Measurements from ENCODE around the gene GRIN2C.
"Not testable (repeated sequence)": the region's sequence is repeated elsewhere in the genome, so short reads cannot be mapped to it uniquely, and the experiment has no call there.

The GRIN2C gene

DNA sequence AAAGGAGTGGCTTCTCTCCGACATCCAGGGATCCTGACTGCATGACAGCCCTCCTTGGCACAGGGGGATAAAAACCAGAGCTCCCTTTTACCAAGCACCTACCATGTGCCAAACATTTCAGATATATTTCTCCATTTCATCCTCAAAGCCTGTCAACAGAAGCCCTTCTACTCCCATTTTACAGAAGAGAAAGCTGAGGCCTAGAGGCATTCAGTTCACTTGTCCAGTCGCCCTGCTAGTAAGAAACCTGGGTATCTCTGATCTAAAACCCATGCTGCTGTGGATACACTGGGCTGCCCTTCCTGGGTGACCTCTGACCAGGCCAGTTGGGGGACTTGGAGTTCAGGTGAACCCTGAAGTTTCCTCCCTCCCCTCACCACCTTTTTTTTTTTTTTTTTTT, 19.0 kb upstream of the GRIN2C start:
- no peak for DNase-seq

DNA sequence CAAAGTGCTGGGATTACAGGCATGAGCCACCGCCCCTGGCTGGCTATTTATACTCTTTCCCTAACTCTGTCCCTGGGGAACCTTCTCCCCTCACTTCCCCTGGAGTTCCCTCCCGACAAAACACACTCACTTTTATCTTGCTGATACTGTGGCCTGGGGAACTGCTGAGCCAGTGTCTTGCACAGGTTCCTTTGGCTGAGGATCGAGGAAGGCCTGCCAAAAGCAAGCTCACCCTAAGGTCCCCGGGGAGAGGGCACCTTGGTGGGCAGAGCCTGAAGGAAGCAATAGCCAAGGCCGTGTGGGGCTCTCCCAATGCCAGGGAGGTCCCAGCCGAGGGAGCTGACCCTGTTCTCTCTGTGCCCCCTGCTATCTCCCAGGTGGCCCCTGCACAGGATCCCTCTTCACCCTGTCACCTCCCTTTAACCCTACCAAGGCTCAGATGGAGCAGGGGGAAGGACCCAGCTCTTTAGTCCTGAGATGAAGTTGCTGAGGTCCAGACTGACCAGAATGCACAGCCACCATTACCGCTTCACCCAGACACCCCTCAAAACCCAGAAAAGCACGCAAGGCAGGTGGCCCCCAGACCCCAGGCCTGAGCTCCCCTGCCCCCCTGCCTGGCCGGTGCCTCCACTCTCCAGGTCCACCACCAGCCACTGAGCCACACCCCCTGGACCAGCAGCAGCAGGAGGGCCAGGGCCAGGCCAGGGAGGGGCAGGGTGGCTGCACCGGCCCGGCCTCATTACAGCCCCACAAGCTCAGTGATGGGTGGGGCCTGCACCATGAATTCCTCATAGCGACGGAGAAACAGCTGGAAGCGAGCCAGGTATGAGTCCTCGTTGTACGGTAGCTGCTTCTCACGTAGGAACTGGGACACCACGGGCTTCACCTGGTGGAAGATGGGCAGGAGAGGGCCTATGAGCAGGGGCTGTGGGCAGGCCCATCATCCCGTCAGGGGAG, 18.2 kb upstream of the GRIN2C start:
- DNase-seq: no peak

DNA sequence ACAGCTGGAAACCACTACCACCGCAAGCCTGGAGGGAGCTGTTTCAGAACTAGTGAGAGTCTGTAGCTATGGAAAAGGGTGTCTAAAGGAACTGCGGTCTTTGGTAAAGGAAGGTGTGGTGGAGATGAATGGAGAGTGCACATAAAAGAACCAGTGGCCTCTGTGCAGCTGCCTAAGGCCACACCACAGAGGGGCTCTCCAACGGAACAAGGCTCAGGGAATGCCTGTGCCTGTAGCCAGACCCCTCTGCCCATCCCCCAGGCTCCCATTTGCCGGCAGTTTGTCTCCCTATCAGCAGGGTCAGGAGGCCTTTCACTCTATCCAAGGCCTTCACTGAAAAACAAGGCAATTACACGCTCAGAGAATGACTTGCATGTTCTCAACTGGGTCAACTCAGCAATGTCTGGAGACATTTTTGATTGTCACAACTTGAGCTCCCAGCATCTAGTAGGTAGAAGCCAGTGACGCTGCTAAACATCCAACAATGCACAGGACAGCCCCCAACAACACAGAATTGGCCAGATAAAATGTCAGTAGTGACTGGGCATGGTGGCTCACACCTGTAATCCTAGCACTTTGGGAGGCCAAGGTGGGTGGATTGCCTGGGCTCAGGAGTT, 16.4 kb upstream of the GRIN2C start:
- no peak for DNase-seq

DNA sequence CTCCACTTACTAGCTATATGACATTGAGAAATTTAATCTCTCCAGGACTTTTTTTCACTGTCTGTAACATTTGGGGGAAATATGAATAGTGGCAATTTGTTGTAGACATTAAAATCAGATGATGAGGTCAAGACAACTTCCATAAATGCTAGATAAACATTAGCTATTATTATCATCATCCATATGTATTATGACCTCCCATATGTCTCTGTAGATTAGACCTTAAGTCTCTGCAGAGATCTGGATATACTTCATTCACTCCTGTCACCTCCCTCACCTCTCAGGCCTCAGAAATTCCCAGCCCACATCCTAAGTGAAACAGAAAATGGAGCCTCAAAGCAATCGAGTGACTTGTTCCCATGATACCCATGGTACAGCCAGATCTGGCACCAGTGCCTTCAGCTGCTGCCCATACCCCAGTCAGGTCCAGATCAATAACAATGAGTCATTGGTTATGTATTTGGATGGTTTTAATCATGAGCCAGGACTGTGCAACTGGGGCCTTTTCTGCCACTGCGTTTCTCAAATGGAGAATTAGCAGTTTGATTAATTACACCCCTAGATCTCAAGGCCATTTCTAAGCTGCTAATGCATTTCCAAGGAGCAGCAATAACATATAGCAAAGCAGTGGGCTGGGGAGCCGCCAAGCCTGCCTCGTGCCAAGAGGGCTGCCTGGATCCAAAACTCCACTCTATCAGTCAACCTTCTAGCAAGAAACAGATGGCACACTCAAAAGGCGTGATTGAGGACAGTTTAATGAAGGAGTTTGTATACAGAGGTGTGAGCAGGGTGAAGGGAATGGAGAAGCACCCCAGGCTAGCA, 15.7 kb upstream of the GRIN2C start:
- no peak for DNase-seq

GRCh38 chr17:74874615-74875037, 14.9 kb upstream of the GRIN2C start:
- DNase-seq: no peak

GRCh38 chr17:74873874-74874614, 14.4 kb upstream of the GRIN2C start:
- peak; percentile 5 for DNase-seq

DNA sequence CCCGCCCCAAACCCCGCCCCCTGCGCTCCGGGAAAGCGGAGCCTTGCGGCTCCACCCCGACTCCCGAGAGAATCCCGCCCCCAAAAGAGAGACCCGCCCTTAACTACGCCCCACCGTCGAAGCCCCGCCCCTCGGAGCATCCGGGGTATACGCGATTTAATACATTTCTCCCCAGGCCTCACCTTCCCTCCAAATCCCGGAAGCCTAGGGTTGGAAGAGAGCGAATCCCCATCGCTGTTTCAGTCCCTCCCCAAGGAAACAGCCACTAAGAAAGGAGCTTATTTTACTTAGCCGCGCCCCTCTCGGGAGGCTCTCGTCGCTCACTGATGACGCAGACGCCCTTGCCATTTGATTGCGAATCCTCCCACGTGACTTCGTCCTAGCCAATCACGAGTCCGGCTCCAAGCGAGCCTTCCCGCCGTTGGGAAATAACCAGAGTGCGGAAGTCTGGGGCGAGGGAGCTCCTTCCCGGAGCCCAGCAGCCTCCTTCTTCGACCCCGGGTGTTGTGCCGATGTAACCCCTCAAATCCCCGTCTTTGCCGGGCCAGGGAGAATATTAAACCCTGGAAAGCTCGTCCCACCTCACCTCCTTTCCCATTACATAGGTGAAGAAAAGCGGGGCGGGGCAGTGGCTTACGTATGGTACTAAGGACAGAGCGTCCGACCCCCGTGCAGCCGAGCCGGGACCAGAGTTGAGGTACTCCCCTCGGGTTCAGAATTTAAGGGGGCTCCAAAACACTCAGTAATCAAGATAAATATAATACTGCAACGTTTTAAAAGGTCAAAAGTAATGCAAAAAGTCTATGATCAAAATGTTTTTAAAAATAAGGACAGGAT, 13.6 kb upstream of the GRIN2C start:
- DNase-seq: peak; percentile 99

DNA sequence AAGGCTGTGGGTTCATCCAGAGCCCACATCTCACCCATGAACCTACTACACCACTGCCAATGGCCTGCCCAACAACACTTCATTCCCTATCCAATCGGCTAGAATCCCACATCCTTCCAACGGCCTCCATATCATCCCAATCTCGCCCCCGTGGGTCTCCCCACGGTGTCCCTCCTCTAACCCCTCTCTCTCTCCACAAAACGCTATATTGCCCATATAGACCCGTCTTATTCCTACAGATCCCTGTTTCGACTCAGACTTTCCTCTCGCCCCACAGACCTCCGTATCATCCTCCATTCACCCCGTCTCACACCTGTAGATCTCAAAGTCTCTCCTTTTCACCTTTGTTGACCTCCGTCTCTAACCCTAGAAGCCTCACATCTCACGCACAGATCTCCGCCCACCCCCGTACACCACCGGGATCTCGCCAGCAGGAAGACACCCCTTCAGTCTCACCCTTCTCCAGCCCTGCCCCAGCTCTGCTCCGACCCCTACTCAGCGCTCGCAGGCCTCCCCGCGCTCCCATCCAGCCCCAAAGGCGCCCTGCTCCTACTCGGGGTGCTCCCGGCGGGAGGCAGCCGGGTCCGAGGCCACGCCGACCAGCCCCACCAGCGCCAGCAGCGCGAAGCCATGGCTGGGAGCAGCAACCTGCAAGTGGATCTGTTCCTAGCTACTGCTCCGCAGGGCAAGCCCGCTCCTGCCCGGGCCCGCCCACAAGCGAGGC, 12.8 kb upstream of the GRIN2C start, which contains the start of gene FDXR:
FDXR (minus strand) TSS at position 682 of the 724 bp plus-strand sequence; CDS start at position 632, 50 bp downstream.
- no peak for DNase-seq

DNA sequence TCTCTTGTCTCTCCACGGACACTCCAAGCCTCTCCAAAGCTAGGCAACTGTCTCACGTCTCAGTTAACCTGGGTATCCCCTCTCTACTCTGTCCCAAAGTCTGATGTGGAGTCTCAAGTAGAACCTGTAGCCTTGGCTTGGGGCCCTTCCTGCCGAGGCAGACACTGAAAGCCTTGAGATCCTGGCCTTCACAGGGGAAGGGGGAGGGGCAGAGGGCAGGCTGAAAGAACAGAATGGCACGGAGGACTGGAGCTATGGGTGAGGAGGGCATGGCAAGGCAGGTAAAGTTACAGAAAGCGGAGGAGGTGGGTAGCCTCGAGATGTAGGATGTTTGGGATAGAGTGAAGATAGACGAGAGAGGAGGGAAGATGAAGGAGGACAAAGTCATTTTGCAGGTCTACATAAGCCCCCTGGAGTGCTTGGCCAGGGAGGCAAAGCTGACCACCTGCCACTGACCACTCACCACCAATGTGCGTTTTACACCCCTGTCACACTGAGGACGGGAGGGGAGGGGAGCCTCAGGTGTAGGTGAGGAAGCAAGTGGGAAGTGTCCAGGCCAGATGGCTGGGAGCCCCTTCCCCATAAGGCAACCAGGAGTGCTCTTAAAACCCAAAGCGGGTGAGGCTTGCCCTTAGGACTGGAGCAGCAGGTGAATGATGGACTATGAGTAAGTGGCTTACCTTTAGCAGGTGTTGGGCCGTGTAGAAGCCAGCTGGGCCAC, 11.8 kb upstream of the GRIN2C start:
- no peak for DNase-seq

- peak; percentile 17 for DNase-seq
Observed at GRCh38 chr17:74870512-74870911, 10.8 kb upstream of the GRIN2C start.

GRCh38 chr17:74870028-74870427, 10.3 kb upstream of the GRIN2C start:
- not testable (repeated sequence) for DNase-seq

GRCh38 chr17:74868908-74869255, 9.2 kb upstream of the GRIN2C start:
- no peak for DNase-seq

- no peak for DNase-seq
Observed at GRCh38 chr17:74868251-74868907, 8.7 kb upstream of the GRIN2C start.

DNA sequence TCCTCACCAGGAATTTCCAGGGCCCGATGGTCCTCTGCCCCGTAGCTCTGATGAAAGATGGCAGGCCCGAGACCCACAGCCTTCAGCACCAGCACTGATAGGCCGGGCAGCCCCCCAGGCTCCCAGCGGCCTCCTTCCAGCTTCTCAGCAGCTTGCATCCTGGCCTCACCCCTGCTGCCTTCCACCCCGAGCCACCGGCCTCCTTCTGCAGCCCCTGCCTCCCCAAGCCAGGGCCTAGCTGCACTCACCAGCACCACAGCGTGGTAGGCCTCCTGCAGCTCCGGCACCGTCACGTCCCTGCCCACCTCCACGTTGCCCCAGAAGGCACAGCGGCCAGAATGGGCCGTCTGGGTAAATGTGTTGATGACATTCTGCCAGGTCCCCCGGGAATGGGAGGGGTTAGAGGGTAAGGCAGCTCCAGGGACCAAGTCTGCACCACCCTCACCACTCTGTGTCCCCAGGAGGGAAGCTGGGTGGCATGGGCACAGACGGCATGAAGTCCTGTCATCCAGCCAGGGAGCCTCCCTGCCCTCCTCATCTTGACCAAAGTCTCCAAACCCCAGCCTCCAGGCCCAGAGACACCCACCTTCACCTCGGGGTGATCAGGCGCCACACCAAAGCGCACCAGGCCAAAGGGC, 6.6 kb upstream of the GRIN2C start:
- no peak for DNase-seq

DNA sequence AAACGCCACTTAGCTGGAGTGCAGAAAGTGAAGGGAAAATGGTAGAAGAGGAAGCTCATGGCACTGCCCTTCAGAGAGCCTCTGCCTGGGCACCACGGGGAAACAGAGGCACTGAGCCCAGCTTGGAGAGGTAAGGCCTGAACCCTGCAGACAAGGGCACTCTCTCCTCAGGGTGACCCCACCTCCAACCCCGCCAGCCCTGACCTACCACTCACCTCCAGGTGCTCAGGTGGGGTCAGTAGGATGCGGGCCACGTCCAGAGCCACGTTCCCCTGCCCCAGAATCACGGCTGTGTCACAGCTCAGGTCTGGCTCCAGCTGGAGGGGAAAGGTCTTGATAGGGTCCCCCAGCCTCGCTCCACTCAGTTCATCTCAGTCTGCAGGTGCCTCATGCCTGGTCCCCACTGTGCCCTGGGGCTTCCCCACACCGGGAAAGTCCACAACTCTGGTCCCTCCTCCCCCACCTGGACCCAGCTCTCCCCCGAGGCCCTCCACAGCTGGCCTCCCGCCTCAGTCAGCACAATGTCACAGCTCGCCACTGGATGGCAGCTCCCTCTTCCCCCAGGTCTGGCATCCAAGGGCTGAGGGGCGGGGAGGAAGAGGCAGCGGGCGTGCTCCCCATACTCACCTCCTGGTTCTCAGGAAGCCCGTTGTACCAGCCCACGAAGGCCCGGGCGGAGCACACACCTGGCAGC, 6.0 kb upstream of the GRIN2C start:
- DNase-seq: no peak

DNA sequence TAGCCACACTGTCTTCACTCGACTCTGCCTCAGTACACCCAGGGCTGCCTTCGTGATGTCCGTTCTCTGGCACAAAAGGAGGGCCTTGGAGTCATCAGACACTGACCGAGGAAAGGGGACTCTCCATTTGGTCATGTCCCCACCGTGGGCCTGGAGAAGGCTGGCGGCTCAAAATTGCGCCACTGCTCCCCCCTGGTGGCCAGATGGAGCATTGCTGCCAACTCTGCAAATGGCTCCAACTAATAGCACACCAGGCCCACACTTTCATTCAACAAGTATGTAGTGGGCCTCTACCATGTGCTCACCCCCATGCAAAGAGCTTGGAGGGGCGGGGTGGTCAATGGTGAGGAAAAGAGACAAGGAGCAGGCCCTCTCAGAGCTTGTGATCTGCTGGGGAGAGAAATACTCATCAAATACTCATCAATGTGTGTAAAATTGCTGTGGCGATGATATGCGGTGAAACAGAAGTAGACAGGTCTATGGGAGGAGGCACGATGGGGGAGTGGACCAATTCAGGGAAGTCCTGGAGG, 5.2 kb upstream of the GRIN2C start:
- peak; percentile 51 for DNase-seq

GRCh38 chr17:74864297-74864865, 4.7 kb upstream of the GRIN2C start:
- DNase-seq: no peak

All from kidney glomerular epithelial cell (primary cell).